ENCODE measurements around the gene DEFB132. TPM values are rescaled to one million over a fixed set of nuclear protein-coding genes. Genes with fewer than 3 reads are reported as not detected.

Gene DEFB132
- total RNA-seq, 1 donor, result not detected

DNA sequence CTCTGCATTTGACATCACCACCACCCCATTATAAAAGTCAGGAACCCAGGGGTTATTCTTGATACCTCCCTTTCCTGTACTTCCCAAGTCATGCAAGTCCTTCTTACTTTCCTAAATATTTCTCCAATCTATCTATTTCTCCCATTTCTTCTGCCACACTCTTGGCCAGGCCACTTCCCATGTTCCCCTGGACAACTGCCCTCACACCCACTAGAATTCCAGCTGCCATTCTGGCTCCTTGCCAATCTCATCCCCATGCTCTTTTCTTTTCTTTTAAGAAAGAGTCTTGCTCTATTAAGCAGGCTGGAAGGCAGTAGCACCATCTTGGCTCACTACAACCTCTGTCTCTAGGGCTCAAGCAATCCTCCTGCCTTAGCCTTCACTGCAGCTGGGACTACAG, 15.2 kb downstream of the DEFB132 start:
- no peak for DNase-seq (ENCODE audit: low read depth)
- no peak overlapping the region for H3K4me3 ChIP-seq (ENCODE audit: low read depth, low read length)
- TF ChIP-seq, protein P1, sequence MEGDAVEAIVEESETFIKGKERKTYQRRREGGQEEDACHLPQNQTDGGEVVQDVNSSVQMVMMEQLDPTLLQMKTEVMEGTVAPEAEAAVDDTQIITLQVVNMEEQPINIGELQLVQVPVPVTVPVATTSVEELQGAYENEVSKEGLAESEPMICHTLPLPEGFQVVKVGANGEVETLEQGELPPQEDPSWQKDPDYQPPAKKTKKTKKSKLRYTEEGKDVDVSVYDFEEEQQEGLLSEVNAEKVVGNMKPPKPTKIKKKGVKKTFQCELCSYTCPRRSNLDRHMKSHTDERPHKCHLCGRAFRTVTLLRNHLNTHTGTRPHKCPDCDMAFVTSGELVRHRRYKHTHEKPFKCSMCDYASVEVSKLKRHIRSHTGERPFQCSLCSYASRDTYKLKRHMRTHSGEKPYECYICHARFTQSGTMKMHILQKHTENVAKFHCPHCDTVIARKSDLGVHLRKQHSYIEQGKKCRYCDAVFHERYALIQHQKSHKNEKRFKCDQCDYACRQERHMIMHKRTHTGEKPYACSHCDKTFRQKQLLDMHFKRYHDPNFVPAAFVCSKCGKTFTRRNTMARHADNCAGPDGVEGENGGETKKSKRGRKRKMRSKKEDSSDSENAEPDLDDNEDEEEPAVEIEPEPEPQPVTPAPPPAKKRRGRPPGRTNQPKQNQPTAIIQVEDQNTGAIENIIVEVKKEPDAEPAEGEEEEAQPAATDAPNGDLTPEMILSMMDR (IDR thresholded peaks at IDR 0.05; ENCODE audit: insufficient read depth, low read depth, low read length), result no peak

DNA sequence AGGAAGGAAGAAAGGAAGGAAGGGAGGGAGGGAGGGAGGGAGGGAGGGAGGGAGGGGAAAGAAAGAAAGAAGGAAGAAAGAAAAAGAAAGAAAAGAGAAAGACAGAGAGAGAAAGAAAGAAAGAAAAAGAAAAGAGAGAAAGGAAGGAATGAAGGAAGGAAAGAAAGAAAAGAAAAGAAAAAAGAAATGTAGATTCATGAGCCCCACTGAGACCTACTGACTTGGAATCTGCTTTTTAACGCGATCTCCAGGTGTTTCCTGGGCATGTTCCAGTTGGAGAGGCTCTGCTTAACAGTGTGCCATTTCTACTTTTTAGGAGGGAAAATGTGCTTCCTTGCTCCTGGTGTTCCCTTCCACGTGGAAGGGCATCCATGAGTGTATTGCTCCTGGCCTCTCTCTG, 16.4 kb downstream of the DEFB132 start:
- TF ChIP-seq, protein P1 (IDR thresholded peaks at IDR 0.05; ENCODE audit: insufficient read depth, low read depth, low read length), result no peak
- H3K4me3 ChIP-seq (ENCODE audit: low read depth, low read length), result no peak overlapping the region
- no peak for DNase-seq (ENCODE audit: low read depth)

DNA sequence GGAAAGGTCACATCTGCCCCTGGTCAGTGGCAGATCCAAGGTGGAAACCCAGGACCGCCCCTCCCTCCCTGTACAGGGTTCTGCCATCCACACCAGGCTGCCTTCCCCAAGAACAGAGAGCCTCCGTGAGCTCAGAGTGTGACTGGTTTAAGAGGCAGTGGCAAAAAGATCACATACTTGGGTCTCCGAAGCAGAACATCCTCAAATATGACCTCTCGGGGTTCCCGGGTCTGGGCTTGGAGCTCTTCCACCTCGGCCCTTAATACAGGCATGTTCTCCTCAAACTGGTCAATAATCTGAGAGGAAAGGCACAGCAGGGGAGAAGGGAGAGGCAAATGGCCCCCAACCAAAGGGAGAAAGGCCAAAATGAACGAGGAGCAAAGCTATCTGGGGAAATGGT, 18.3 kb downstream of the DEFB132 start:
- no peak for DNase-seq (ENCODE audit: low read depth)
- TF ChIP-seq, protein P1 (IDR thresholded peaks at IDR 0.05; ENCODE audit: insufficient read depth, low read depth, low read length), result no peak
- no peak overlapping the region for H3K4me3 ChIP-seq (ENCODE audit: low read depth, low read length)

DNA sequence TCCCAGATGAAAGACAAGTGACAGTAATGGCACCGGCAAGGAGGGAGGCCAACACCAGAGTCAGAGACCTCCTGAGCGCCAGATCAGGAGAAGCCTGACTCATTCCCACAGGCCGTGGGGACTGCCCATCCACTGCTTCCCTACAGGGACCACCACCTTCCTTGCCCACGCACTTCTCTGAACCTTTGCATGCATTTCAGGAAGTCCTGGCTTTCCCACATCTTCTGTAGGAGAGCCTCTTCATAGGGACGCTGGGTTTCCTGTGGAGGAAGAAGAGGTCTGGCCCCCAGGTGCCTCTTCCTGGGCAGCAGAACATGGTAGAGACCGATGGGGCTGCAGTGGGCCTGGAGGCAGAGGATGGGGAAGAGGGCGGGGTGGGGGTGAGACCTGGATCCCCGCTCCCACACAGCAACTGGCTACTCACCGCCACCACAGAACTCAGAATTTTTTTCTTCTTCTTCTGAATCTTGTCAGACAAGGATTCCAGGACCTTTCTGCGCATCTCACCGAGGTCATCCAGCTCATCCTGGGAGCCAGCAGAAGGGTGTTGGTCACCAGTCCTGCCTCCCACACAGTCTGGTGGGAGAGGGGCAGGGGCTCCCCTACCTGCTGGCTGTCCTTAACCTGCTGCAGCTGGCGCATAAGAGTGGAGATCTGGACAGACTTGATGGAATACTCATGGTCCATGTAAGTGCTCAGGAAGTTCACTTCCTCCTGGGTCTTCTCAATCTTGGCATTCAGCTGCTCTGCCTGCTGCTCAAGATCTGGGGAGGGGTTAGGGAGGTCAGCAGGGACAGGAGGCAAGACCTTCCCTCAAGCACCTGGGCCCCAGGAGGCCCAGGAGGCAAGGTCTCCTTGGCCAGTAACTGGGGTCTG, 19.3 kb downstream of the DEFB132 start:
- H3K4me3 ChIP-seq (ENCODE audit: low read depth, low read length), result no peak overlapping the region
- TF ChIP-seq, protein P1 (IDR thresholded peaks at IDR 0.05; ENCODE audit: insufficient read depth, low read depth, low read length), result no peak
- no peak for DNase-seq (ENCODE audit: low read depth)

DNA sequence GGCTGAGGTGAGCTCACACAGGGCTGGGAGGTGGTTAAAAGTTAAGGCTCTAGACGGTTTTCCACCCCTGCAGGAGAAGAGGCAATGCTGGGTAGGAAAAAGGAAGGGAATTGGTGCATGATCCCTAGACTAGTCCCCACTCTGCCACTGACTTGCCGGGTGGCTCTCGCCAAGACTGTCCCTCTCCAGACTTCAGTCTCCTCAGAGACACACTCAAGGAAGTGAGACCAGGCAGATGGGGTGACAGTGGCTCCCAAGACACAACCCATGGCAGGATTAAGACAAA, 19.9 kb downstream of the DEFB132 start:
- H3K4me3 ChIP-seq (ENCODE audit: low read depth, low read length), result no peak overlapping the region
- TF ChIP-seq, protein P1 (IDR thresholded peaks at IDR 0.05; ENCODE audit: insufficient read depth, low read depth, low read length), result no peak

DNA sequence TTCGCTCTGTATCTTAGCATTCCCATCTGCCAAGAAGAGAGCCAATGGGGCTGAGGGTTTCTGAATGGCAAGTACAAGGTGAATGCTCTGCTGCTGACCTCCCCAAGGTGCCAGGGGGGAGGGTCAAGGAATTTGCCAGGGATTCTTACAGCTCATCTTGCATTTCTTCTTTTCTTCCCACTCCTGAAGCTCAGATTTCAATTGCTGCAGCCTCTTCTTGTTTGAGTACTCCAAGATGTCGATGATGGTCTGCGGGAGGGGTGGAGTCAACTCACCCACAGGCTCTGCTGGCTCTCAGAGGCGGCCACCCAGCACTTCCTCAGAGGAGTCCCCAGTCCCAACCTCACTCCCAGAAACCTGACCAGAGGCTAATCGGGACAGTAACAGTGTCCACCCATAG, 20.7 kb downstream of the DEFB132 start:
- no peak overlapping the region for H3K4me3 ChIP-seq (ENCODE audit: low read depth, low read length)
- no peak for DNase-seq (ENCODE audit: low read depth)
- TF ChIP-seq, protein P1 (IDR thresholded peaks at IDR 0.05; ENCODE audit: insufficient read depth, low read depth, low read length), result no peak

More for the DNA sequence above, 19.9 kb downstream of the DEFB132 start:
- DNase-seq (ENCODE audit: low read depth), result no peak
